H9 (cell line): ENCODE measurements around the gene ZDHHC19. TPM values are rescaled to one million over a fixed set of nuclear protein-coding genes. Genes with fewer than 3 reads are reported as not detected.

ENCODE experiments used
- DNase-seq: peaks from one replicate; pipeline ENCODE4 v3.0.0-alpha.2; 2017
- H2AFZ ChIP-seq: one replicate; pipeline ENCODE4 v1.6.1; 2013; ENCODE audit warnings: mild to moderate bottlenecking, low read length, control low read depth, moderate library complexity
- H2AK5ac ChIP-seq: 2 replicates; pipeline ENCODE4 v1.6.1; 2013; ENCODE audit warnings: low read length, control low read depth, mixed read lengths; ENCODE audit not compliant: insufficient read length
- H2BK120ac ChIP-seq: one replicate; pipeline ENCODE4 v1.6.1; 2013; ENCODE audit warnings: low read depth, mild to moderate bottlenecking, low read length, control low read depth, inconsistent platforms; ENCODE audit not compliant: poor library complexity, severe bottlenecking
- H2BK12ac ChIP-seq: 2 replicates; pipeline ENCODE4 v1.6.1; 2013; ENCODE audit warnings: low read length, control low read depth, mixed read lengths, low read depth; ENCODE audit not compliant: insufficient read length
- H2BK15ac ChIP-seq: 2 replicates; pipeline ENCODE4 v1.6.1; 2013; ENCODE audit warnings: low read depth, low read length, control low read depth
- H2BK20ac ChIP-seq: one replicate; pipeline ENCODE4 v1.6.1; 2013; ENCODE audit warnings: low read depth, mild to moderate bottlenecking, low read length, control low read depth, inconsistent platforms; ENCODE audit not compliant: poor library complexity, severe bottlenecking
- H2BK5ac ChIP-seq: 2 replicates; pipeline ENCODE4 v1.6.1; 2013; ENCODE audit warnings: low read length, control low read depth, mixed read lengths; ENCODE audit not compliant: insufficient read length
- H3K14ac ChIP-seq: 2 replicates; pipeline ENCODE4 v1.6.1; 2013; ENCODE audit warnings: low read length, control low read depth; ENCODE audit not compliant: insufficient read depth
- H3K18ac ChIP-seq: 2 replicates; pipeline ENCODE4 v1.6.1; 2013; ENCODE audit warnings: low read depth, mild to moderate bottlenecking, mixed read lengths, low read length, control low read depth; ENCODE audit not compliant: insufficient read length
- H3K23ac ChIP-seq: 2 replicates; pipeline ENCODE4 v1.6.1; 2013; ENCODE audit warnings: low read length, control low read depth, mixed read lengths, low read depth; ENCODE audit not compliant: insufficient read length
- H3K23me2 ChIP-seq: 2 replicates; pipeline ENCODE4 v1.6.1; 2013; ENCODE audit warnings: low read depth, mild to moderate bottlenecking, mixed read lengths, low read length, control low read depth; ENCODE audit not compliant: insufficient read length, poor library complexity, severe bottlenecking
- H3K27ac ChIP-seq: 2 replicates; pipeline ENCODE4 v1.5.1; 2013; ENCODE audit warnings: low read length, control low read depth, mixed read lengths, low read depth; ENCODE audit not compliant: insufficient read length
- H3K27me3 ChIP-seq: 2 replicates; pipeline ENCODE4 v1.6.1; 2013; ENCODE audit warnings: low read length, control low read depth, inconsistent platforms; ENCODE audit not compliant: insufficient read depth
- H3K4ac ChIP-seq: 2 replicates; pipeline ENCODE4 v1.6.1; 2013; ENCODE audit warnings: low read depth, mild to moderate bottlenecking, control low read depth, inconsistent platforms, low read length, moderate library complexity
- H3K4me1 ChIP-seq: 2 replicates; pipeline ENCODE4 v1.6.1; 2013; ENCODE audit warnings: low read length, control low read depth, inconsistent platforms; ENCODE audit not compliant: insufficient read depth
- H3K4me2 ChIP-seq: 2 replicates; pipeline ENCODE4 v1.6.1; 2013; ENCODE audit warnings: low read length, control low read depth, mixed read lengths; ENCODE audit not compliant: insufficient read length, insufficient read depth
- H3K56ac ChIP-seq: 2 replicates; pipeline ENCODE4 v1.6.1; 2013; ENCODE audit warnings: low read depth, mild to moderate bottlenecking, mixed read lengths, low read length, control low read depth; ENCODE audit not compliant: insufficient read length
- H3K79me1 ChIP-seq: 2 replicates; pipeline ENCODE4 v1.6.1; 2013; ENCODE audit warnings: low read depth, mild to moderate bottlenecking, moderate library complexity, low read length, control low read depth, inconsistent platforms; ENCODE audit not compliant: insufficient read depth, poor library complexity, severe bottlenecking
- H3K79me2 ChIP-seq: 2 replicates; pipeline ENCODE4 v1.6.1; 2013; ENCODE audit warnings: low read length, control low read depth, inconsistent platforms; ENCODE audit not compliant: insufficient read depth
- H3K9ac ChIP-seq: 2 replicates; pipeline ENCODE4 v1.6.1; 2013; ENCODE audit warnings: low read length, control low read depth, mixed read lengths; ENCODE audit not compliant: insufficient read length; ENCODE audit errors: extremely low read depth
- H3K9me3 ChIP-seq: one replicate; pipeline ENCODE4 v1.6.1; 2013; ENCODE audit warnings: low read depth, low read length, inconsistent platforms; ENCODE audit not compliant: control insufficient read depth
- H3T11ph ChIP-seq: one replicate; pipeline ENCODE4 v1.6.1; 2013; ENCODE audit warnings: mild to moderate bottlenecking, low read length, control low read depth, inconsistent platforms
- H4K20me1 ChIP-seq: one replicate; pipeline ENCODE4 v1.6.1; 2013; ENCODE audit not compliant: control insufficient read depth, insufficient read length, insufficient read depth
- H4K5ac ChIP-seq: 2 replicates; pipeline ENCODE4 v1.6.1; 2013; ENCODE audit warnings: low read depth, mild to moderate bottlenecking, mixed read lengths, low read length, control low read depth; ENCODE audit not compliant: insufficient read length
- H4K8ac ChIP-seq: replicated peaks from 2 replicates; pipeline ENCODE4 v1.6.1; 2013; ENCODE audit warnings: low read length, control low read depth, mixed read lengths, low read depth; ENCODE audit not compliant: insufficient read length
- H4K91ac ChIP-seq: 2 replicates; pipeline ENCODE4 v1.6.1; 2013; ENCODE audit warnings: low read depth, mild to moderate bottlenecking, moderate library complexity, mixed read lengths, low read length, control low read depth; ENCODE audit not compliant: insufficient read length
- H3K27ac Mint-ChIP-seq, 3 experiments: 2 replicates in 2 of 3; 3 replicates in 1 of 3; pipeline ENCODE4 v1.8.0; 2020 to 2021; ENCODE audit warnings: mixed read lengths in 3 of 3, mild to moderate bottlenecking in 1 of 3, moderate library complexity in 1 of 3
- H3K27me3 Mint-ChIP-seq: 2 replicates; pipeline ENCODE4 v1.8.0; 2021; ENCODE audit warnings: low read depth, mild to moderate bottlenecking, moderate library complexity, mixed read lengths
- H3K36me3 Mint-ChIP-seq, 3 experiments: 2 replicates in 2 of 3; 3 replicates in 1 of 3; pipeline ENCODE4 v1.8.0; 2020 to 2021; ENCODE audit warnings: low read depth in 3 of 3, mixed read lengths in 3 of 3; ENCODE audit not compliant: insufficient read depth in 1 of 3
- H3K4me1 Mint-ChIP-seq, 2 experiments: 2 replicates each; pipeline ENCODE4 v1.8.0; 2020; ENCODE audit warnings: mixed read lengths in 2 of 2
- H3K4me3 Mint-ChIP-seq, 2 experiments: 2 replicates in 1 of 2; 3 replicates in 1 of 2; pipeline ENCODE4 v1.8.0; 2020 to 2021; ENCODE audit warnings: mild to moderate bottlenecking in 2 of 2, mixed read lengths in 2 of 2, moderate library complexity in 1 of 2
- H3K9me3 Mint-ChIP-seq, 2 experiments: 2 replicates in 1 of 2; 3 replicates in 1 of 2; pipeline ENCODE4 v1.8.0; 2020; ENCODE audit warnings: mild to moderate bottlenecking in 2 of 2, mixed read lengths in 2 of 2, moderate library complexity in 1 of 2
- WGBS: extraction: QIAGEN DNeasy Blood & Tissue Kit; methylation state at CpG from one replicate; pipeline ENCODE4 v1.1.7; 2013; ENCODE audit warnings: missing lambda C conversion rate, low lambda C conversion rate, mixed read lengths; ENCODE audit not compliant: insufficient read length; ENCODE audit errors: extremely low coverage; 5-methylcytosine and 5-hydroxymethylcytosine counted together
- total RNA-seq: library from RNA; stranded (reverse); gene quantifications from 2 replicates; pipeline ENCODE4 v1.2.1, GENCODE V29; 2021
- TF ChIP-seq, protein P1 (sequence below): fragments of 200-600 bp; sonication (generic); conservative IDR thresholded peaks from 3 replicates; pipeline ENCODE4 v1.8.0; 2021; ENCODE audit warnings: antibody characterized with exemption, mild to moderate bottlenecking

ZDHHC19 gene
- total RNA-seq, 1 experiment from 2014 or later: 2.2 TPM

GRCh38 chr3:196198081-196198675 is 13.0 kb downstream of the ZDHHC19 start:
- TF ChIP-seq, protein P1, sequence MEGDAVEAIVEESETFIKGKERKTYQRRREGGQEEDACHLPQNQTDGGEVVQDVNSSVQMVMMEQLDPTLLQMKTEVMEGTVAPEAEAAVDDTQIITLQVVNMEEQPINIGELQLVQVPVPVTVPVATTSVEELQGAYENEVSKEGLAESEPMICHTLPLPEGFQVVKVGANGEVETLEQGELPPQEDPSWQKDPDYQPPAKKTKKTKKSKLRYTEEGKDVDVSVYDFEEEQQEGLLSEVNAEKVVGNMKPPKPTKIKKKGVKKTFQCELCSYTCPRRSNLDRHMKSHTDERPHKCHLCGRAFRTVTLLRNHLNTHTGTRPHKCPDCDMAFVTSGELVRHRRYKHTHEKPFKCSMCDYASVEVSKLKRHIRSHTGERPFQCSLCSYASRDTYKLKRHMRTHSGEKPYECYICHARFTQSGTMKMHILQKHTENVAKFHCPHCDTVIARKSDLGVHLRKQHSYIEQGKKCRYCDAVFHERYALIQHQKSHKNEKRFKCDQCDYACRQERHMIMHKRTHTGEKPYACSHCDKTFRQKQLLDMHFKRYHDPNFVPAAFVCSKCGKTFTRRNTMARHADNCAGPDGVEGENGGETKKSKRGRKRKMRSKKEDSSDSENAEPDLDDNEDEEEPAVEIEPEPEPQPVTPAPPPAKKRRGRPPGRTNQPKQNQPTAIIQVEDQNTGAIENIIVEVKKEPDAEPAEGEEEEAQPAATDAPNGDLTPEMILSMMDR: no peak
- no peaks in the 10 kb centered on the region for H4K20me1 ChIP-seq
- H3K4me3 Mint-ChIP-seq: no peak overlapping the region
- no peak overlapping the region for H2AK5ac ChIP-seq
- H2BK12ac ChIP-seq: no peak overlapping the region
- no peaks in the 10 kb centered on the region for H3K9me3 Mint-ChIP-seq
- DNase-seq: no peak
- H2BK120ac ChIP-seq: no peak overlapping the region
- H3K56ac ChIP-seq: no peak overlapping the region
- H3K36me3 Mint-ChIP-seq: no peaks in the 10 kb centered on the region
- H3K79me1 ChIP-seq: no peaks in the 10 kb centered on the region
- H2BK15ac ChIP-seq: no peak overlapping the region
- no peak overlapping the region for H3K27ac ChIP-seq
- H3K14ac ChIP-seq: no peak overlapping the region; the same call in 1 of the 2 replicates
- no peaks in the 10 kb centered on the region for H3K4me1 ChIP-seq
- H4K91ac ChIP-seq: no peak overlapping the region
- H4K8ac ChIP-seq: no peak overlapping the region
- WGBS: no CpG with 5 or more reads among the region's 15 CpGs
- H3K23me2 ChIP-seq: no peaks in the 10 kb centered on the region
- H3K27ac Mint-ChIP-seq: peak overlapping the region in 1 of 3 experiments; percentile 70; a peak in 2 of 7 replicates
- H4K5ac ChIP-seq: no peak overlapping the region
- H3K4me1 Mint-ChIP-seq: peaks cover 0 to 5% of the 10 kb centered on the region in 2 experiments; a peak in 1 of 4 replicates
- H3K9ac ChIP-seq: no peak overlapping the region
- peaks cover 1% of the 10 kb centered on the region; the same call in 1 of the 2 replicates for H3K27me3 Mint-ChIP-seq
- H3K4ac ChIP-seq: no peak overlapping the region
- H3K18ac ChIP-seq: no peak overlapping the region
- no peaks in the 10 kb centered on the region for H3K79me2 ChIP-seq
- H3K27me3 ChIP-seq: no peaks in the 10 kb centered on the region
- H3T11ph ChIP-seq: no peak overlapping the region
- no peak overlapping the region for H2AFZ ChIP-seq
- H2BK20ac ChIP-seq: no peak overlapping the region
- H2BK5ac ChIP-seq: no peak overlapping the region
- no peaks in the 10 kb centered on the region for H3K9me3 ChIP-seq
- no peak overlapping the region for H3K23ac ChIP-seq
- H3K4me2 ChIP-seq: no peak overlapping the region
